B cell (primary cell): ENCODE measurements around the gene PDE4C. TPM values are rescaled to one million over a fixed set of nuclear protein-coding genes. Genes with fewer than 3 reads are reported as not detected.

Source experiments
- ATAC-seq: fragments of 200-7000 bp; cut with Tn5 transposase; one replicate; pipeline ENCODE4 v1.10.0; 2021; ENCODE audit warnings: low read depth, mild to moderate bottlenecking, moderate number of reproducible peaks, moderate library complexity
- CTCF ChIA-PET: fragments of 350-600 bp; sonication (Branson Sonifier 250); formaldehyde crosslinking; loops from one replicate; lab custom pipeline; 2021; ENCODE audit warnings: antibody characterized with exemption, inconsistent platforms; lab: Charles Lee
- POLR2A ChIA-PET: fragments of 350-600 bp; sonication (Branson Sonifier 250); formaldehyde crosslinking; loops from one replicate; lab custom pipeline; 2021; ENCODE audit warnings: antibody characterized with exemption; lab: Charles Lee
- DNase-seq: peaks from one replicate; pipeline ENCODE4 v3.0.0; 2013
- H2AFZ ChIP-seq: 2 replicates; pipeline ENCODE4 v1.6.1; 2012; ENCODE audit warnings: mild to moderate bottlenecking, low read depth, low read length; ENCODE audit not compliant: insufficient read depth, poor library complexity, severe bottlenecking
- H3K27ac ChIP-seq, 2 donors: 1 replicate in 1 of 2; 2 replicates in 1 of 2; pipeline ENCODE4 v1.5.1; 2012 to 2013; ENCODE audit warnings: low read length in 2 of 2, mild to moderate bottlenecking in 2 of 2, moderate library complexity in 1 of 2
- H3K27me3 ChIP-seq, 4 experiments: fragments of 200-600 bp in 1 of 4; sonication (generic) in 1 of 4; replicated peaks in 1 of 4; 1 replicate in 2 of 4; 2 replicates in 2 of 4; pipeline versions ENCODE4 v1.6.1 to v1.7.0; 2013 to 2016; ENCODE audit warnings: low read length in 3 of 4, mild to moderate bottlenecking in 2 of 4, mixed read lengths in 1 of 4, moderate library complexity in 1 of 4; ENCODE audit not compliant: insufficient read depth in 4 of 4, control insufficient read depth in 3 of 4; ENCODE audit errors: control extremely low read depth in 1 of 4
- H3K36me3 ChIP-seq, 2 experiments: replicated peaks in 1 of 2; 1 replicate in 1 of 2; 2 replicates in 1 of 2; pipeline versions ENCODE4 v1.6.1 to v1.7.1; 2013; ENCODE audit warnings: low read length in 1 of 2; ENCODE audit not compliant: insufficient read depth in 2 of 2, control insufficient read depth in 1 of 2; ENCODE audit errors: control extremely low read depth in 1 of 2, extremely low read depth in 1 of 2
- H3K4me1 ChIP-seq, 2 donors: fragments of 200-600 bp in 1 of 2; sonication (generic) in 1 of 2; 1 replicate in 1 of 2; 2 replicates in 1 of 2; pipeline versions ENCODE4 v1.5.1 to v1.6.1; 2013 to 2017; ENCODE audit warnings: low read length in 2 of 2; ENCODE audit not compliant: control insufficient read depth in 2 of 2, insufficient read depth in 2 of 2
- H3K4me2 ChIP-seq: replicated peaks from 2 replicates; pipeline ENCODE3; 2012; ENCODE audit warnings: mild to moderate bottlenecking, low read depth, low read length; ENCODE audit not compliant: poor library complexity, severe bottlenecking
- H3K4me3 ChIP-seq, 5 experiments: fragments of 200-600 bp in 1 of 5; sonication (generic) in 1 of 5; 1 replicate in 3 of 5; 2 replicates in 2 of 5; pipeline versions ENCODE4 v1.5.1 to v1.7.0; 2011 to 2016; ENCODE audit warnings: low read length in 4 of 5, mild to moderate bottlenecking in 4 of 5, low read depth in 2 of 5, control low read depth in 1 of 5, moderate library complexity in 1 of 5; ENCODE audit not compliant: insufficient read depth in 1 of 5; ENCODE audit errors: control extremely low read depth in 1 of 5, extremely low read depth in 1 of 5
- H3K79me2 ChIP-seq: fragments of 200-600 bp; sonication (generic); one replicate; pipeline ENCODE4 v1.6.0; 2016; ENCODE audit warnings: low read length; ENCODE audit not compliant: control insufficient read depth, insufficient read depth
- H3K9ac ChIP-seq: fragments of 200-600 bp; sonication (generic); 2 replicates; pipeline ENCODE4 v1.6.1; 2017; ENCODE audit warnings: mild to moderate bottlenecking, low read length, moderate library complexity
- H3K9me3 ChIP-seq, 3 donors: one replicate each; pipeline versions ENCODE4 v1.6.1 to v1.7.1; 2013; ENCODE audit warnings: low read length in 2 of 3; ENCODE audit not compliant: control insufficient read depth in 2 of 3, insufficient read depth in 1 of 3; ENCODE audit errors: control extremely low read depth in 1 of 3
- H4K20me1 ChIP-seq: 2 replicates; pipeline ENCODE4 v1.6.0; 2012; ENCODE audit warnings: mild to moderate bottlenecking, low read length; ENCODE audit not compliant: insufficient read depth, control insufficient read depth, poor library complexity, severe bottlenecking
- H3K27ac Mint-ChIP-seq: one replicate; pipeline ENCODE4 v1.8.0; 2021; ENCODE audit warnings: mixed read lengths
- H3K27me3 Mint-ChIP-seq: one replicate; pipeline ENCODE4 v1.8.0; 2021; ENCODE audit warnings: mixed read lengths
- H3K4me1 Mint-ChIP-seq: one replicate; pipeline ENCODE4 v1.8.0; 2021; ENCODE audit warnings: mixed read lengths
- H3K4me3 Mint-ChIP-seq: one replicate; pipeline ENCODE4 v1.8.0; 2021; ENCODE audit warnings: mixed read lengths
- H3K9me3 Mint-ChIP-seq: one replicate; pipeline ENCODE4 v1.8.0; 2022; ENCODE audit warnings: mixed read lengths; ENCODE audit not compliant: insufficient read depth
- CTCF ChIP-seq: fragments of 200-600 bp; IDR thresholded peaks from one replicate; pipeline ENCODE4 v1.8.0; 2022; ENCODE audit warnings: antibody characterized with exemption, mild to moderate bottlenecking
- EZH2 ChIP-seq: IDR thresholded peaks from 2 replicates; pipeline ENCODE4 v1.6.1; 2012; ENCODE audit warnings: borderline replicate concordance, low read depth, mild to moderate bottlenecking, moderate library complexity, low read length; ENCODE audit not compliant: insufficient read depth, poor library complexity, severe bottlenecking
- WGBS: methylation state at CpG from one replicate; pipeline ENCODE4 v1.1.5; 2013; ENCODE audit warnings: missing lambda C conversion rate; ENCODE audit not compliant: insufficient coverage; 5-methylcytosine and 5-hydroxymethylcytosine counted together
- intact Hi-C: fragments of 100-400 bp; cut with micrococcal nuclease; formaldehyde crosslinking; loops from one replicate; pipeline ENCODE4 v1.10.0; 2022
- polyA plus RNA-seq: library from polyadenylated mRNA; depleted of rRNA; stranded (reverse); fragments of >200 nt; gene quantifications from 2 replicates; pipeline ENCODE4 v1.2.3, GENCODE V29; 2012
- total RNA-seq, 2 donors: library from RNA; stranded (reverse); fragments of 120-200 nt in 1 of 2; gene quantifications; 1 replicate in 1 of 2; 2 replicates in 1 of 2; pipeline versions ENCODE4 v1.2.3 to v1.2.4, GENCODE V29; 2013 to 2022

PDE4C gene
- total and polyA plus RNA-seq, 2 donors (not counting 1 experiment from before 2014, with no cell fraction given) = not detected

- Histone ChIP-seq H4K20me1 (peaks cover 76% of the 10 kb centered on the region), H3K4me3 (no peak overlapping the region), H3K79me2 (peaks cover 49% of the 10 kb centered on the region), H3K9ac (no peak overlapping the region), H3K27ac (no peak overlapping the region), H3K36me3 (peaks cover 0 to 37% of the 10 kb centered on the region in 2 experiments), H3K4me1 (peaks cover 8% of the 10 kb centered on the region in 2 donors), H2AFZ (no peak overlapping the region), H3K9me3 (peaks cover 0 to 7% (median 2%) of the 10 kb centered on the region in 3 donors), H3K4me2 (no peak overlapping the region), H3K27me3 (no peaks in the 10 kb centered on the region)
- CTCF ChIA-PET = interaction anchor here (0.6 to 1.5 kb wide), 5 partner anchors 14 to 147 kb away, joined by 3 to 4 read pairs (median 3); partner anchors contain the start of gene IQCN
- H3K27ac Mint-ChIP-seq = no peak overlapping the region
- POLR2A ChIA-PET = no interaction called here
- TF ChIP-seq CTCF (no peak), EZH2 (no peak)
- intact Hi-C loops = no loop called here
- no peaks in the 10 kb centered on the region for H3K9me3 Mint-ChIP-seq
- H3K4me1 Mint-ChIP-seq = peaks cover 4% of the 10 kb centered on the region
- H3K4me3 Mint-ChIP-seq = no peak overlapping the region
- H3K27me3 Mint-ChIP-seq = no peaks in the 10 kb centered on the region
- DNase-seq (peak; percentile 44), ATAC-seq (no peak)
- 90% methylated on average over 4 of the region's 4 CpGs for WGBS
Measured at GRCh38 chr19:18259893-18260292, 33.7 kb upstream of the PDE4C start.

- Mint-ChIP-seq H3K4me3 (no peak overlapping the region), H3K9me3 (no peaks in the 10 kb centered on the region), H3K4me1 (peaks cover 21% of the 10 kb centered on the region), H3K27me3 (no peaks in the 10 kb centered on the region), H3K27ac (no peak overlapping the region)
- Histone ChIP-seq H4K20me1 (peaks cover 61% of the 10 kb centered on the region), H3K36me3 (peaks cover 0 to 16% of the 10 kb centered on the region in 2 experiments), H2AFZ (no peak overlapping the region), H3K4me1 (peaks cover 24 to 29% of the 10 kb centered on the region in 2 donors), H3K27me3 (peaks cover 0 to 10% (median 0%) of the 10 kb centered on the region in 4 experiments), H3K9me3 (peaks cover 0 to 8% (median 2%) of the 10 kb centered on the region in 3 donors), H3K79me2 (peaks cover 28% of the 10 kb centered on the region), H3K4me3 (no peak overlapping the region), H3K27ac (no peak overlapping the region), H3K9ac (no peak overlapping the region), H3K4me2 (no peak overlapping the region)
- POLR2A ChIA-PET = no interaction called here
- intact Hi-C loops = no loop called here
- peak; percentile 45 for DNase-seq
- no peak for ATAC-seq
- 95% methylated on average over 55 of the region's 55 CpGs for WGBS
- TF ChIP-seq CTCF (no peak), EZH2 (no peak)
- CTCF ChIA-PET = interaction anchor here (1.1 kb wide), 1 partner anchor 22 kb away, joined by 3 read pairs; no protein-coding TSS in a partner anchor
Measured at GRCh38 chr19:18257503-18258470, 31.5 kb upstream of the PDE4C start.
